Glutamatergic neuron (in vitro differentiated cells): ENCODE data around the gene ZDHHC21. TPM values are rescaled to one million over a fixed set of nuclear protein-coding genes. Genes with fewer than 3 reads are reported as not detected.

Experiments used
- DNase-seq: peaks from one replicate; pipeline ENCODE4 v3.0.0; 2022
- H3K27ac Mint-ChIP-seq: one replicate; pipeline ENCODE4 v1.8.0; 2020; ENCODE audit warnings: mild to moderate bottlenecking, mixed read lengths, inconsistent platforms; ENCODE audit not compliant: unreplicated experiment
- H3K27me3 Mint-ChIP-seq: one replicate; pipeline ENCODE4 v1.8.0; 2020; ENCODE audit warnings: mild to moderate bottlenecking, moderate library complexity, mixed read lengths, inconsistent platforms; ENCODE audit not compliant: unreplicated experiment
- H3K36me3 Mint-ChIP-seq: one replicate; pipeline ENCODE4 v1.8.0; 2020; ENCODE audit warnings: mild to moderate bottlenecking, mixed read lengths, inconsistent platforms; ENCODE audit not compliant: unreplicated experiment
- H3K4me1 Mint-ChIP-seq: one replicate; pipeline ENCODE4 v1.8.0; 2020; ENCODE audit warnings: mild to moderate bottlenecking, low read depth, mixed read lengths, inconsistent platforms; ENCODE audit not compliant: unreplicated experiment
- H3K4me3 Mint-ChIP-seq: one replicate; pipeline ENCODE4 v1.8.0; 2020; ENCODE audit warnings: mild to moderate bottlenecking, mixed read lengths, inconsistent platforms; ENCODE audit not compliant: unreplicated experiment
- H3K9me3 Mint-ChIP-seq: one replicate; pipeline ENCODE4 v1.8.0; 2020; ENCODE audit warnings: mild to moderate bottlenecking, moderate library complexity, mixed read lengths, inconsistent platforms; ENCODE audit not compliant: unreplicated experiment
- total RNA-seq: library from RNA; stranded (reverse); fragmentation: NEBNext Ultra II Directional; extraction: Animal tissue kit (Norgen Biotek cat#: 25700); gene quantifications from one replicate; pipeline ENCODE4 v1.2.1, GENCODE V29; 2021; ENCODE audit not compliant: unreplicated experiment
- TF ChIP-seq, protein P1 (sequence below): fragments of 200-600 bp; sonication (generic); IDR thresholded peaks from one replicate; pipeline ENCODE4 v1.5.0; 2021; ENCODE audit not compliant: partially characterized antibody, unreplicated experiment

The ZDHHC21 gene
- total RNA-seq, 1 donor from 2014 or later: 15.2 TPM

DNA sequence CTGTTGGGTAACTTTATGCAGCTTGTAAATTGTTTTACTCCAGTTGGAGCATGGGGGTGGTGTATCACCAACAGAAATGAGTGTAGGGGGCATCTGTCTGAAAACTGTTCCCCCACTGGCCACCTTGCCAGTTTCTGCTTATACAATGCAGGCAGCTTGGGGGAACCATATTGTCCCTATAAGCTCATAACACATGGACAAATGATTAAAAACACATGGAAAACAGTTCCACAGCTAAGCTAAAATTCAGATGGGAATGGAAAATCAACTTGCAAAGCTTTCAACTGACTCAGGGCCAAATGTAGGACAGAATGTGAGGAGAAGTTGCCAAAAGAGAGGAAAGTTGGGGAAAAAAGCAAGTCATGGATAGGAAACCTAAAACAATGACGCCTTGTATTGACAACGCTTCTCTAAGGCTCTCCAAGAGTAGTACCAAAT, 37.2 kb upstream of the ZDHHC21 start:
- Mint-ChIP-seq H3K4me1 (no peaks in the 10 kb centered on the region), H3K9me3 (no peaks in the 10 kb centered on the region), H3K36me3 (no peaks in the 10 kb centered on the region), H3K27me3 (no peaks in the 10 kb centered on the region), H3K27ac (no peak overlapping the region), H3K4me3 (no peak overlapping the region)
- no peak for DNase-seq
- TF ChIP-seq, protein P1, sequence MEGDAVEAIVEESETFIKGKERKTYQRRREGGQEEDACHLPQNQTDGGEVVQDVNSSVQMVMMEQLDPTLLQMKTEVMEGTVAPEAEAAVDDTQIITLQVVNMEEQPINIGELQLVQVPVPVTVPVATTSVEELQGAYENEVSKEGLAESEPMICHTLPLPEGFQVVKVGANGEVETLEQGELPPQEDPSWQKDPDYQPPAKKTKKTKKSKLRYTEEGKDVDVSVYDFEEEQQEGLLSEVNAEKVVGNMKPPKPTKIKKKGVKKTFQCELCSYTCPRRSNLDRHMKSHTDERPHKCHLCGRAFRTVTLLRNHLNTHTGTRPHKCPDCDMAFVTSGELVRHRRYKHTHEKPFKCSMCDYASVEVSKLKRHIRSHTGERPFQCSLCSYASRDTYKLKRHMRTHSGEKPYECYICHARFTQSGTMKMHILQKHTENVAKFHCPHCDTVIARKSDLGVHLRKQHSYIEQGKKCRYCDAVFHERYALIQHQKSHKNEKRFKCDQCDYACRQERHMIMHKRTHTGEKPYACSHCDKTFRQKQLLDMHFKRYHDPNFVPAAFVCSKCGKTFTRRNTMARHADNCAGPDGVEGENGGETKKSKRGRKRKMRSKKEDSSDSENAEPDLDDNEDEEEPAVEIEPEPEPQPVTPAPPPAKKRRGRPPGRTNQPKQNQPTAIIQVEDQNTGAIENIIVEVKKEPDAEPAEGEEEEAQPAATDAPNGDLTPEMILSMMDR: no peak

DNA sequence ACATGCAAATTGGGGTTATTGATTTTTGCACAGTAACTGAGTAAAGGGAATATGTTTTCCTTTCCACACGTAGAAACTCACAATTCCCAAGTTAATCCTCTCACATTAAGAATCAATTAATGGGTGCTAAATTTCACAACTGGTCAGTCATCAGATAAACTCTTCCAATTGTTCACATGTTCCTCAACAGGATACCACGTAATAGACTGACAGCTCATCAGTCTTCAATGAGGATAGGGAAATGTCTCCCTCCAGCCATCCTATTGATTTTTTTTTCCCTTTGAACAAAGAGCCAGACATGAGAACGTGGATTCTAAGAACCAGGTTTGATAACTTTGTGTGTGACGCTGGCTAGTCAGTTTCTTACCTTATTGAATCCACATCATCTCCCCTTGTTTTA, 30.1 kb upstream of the ZDHHC21 start:
- Mint-ChIP-seq H3K4me1 (peaks cover 25% of the 10 kb centered on the region), H3K9me3 (peaks cover 10% of the 10 kb centered on the region), H3K27ac (peak overlapping the region; percentile 95), H3K36me3 (no peaks in the 10 kb centered on the region), H3K27me3 (peaks cover 2% of the 10 kb centered on the region), H3K4me3 (peak overlapping the region; percentile 73)
- DNase-seq: no peak
- TF ChIP-seq, protein P1: no peak

DNA sequence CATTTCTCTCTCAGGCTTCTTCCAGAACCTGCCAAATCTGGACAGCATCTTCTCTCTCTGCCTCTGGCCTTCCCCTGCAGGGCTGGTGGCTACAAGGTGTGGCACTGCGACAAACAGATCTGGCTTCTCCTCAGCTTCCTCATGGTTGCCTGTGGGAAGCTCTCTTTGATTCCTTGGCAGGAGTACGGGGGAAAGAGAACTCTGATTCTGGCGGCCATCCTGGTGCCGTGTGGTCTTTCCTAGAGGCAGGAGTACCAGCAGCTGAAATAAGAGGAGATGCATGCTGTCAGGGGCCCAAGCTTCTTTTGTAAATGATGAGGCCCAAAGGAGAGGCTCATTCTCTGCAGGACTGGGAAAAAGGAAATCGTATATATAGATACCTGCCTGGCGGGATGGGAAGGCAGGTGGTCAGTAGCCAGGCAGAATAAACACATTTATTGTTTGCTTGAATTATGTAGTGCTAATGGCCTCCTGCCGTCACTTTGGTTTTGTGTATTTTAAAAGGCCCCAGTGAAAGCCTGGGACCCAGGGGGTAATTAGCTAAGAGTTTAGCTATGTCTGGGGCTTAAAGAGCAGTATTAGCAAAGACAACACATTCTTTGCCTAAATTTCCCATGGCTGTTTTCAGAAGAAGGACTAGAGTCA, 29.3 kb upstream of the ZDHHC21 start, which contains the start of gene CER1:
Gene CER1, minus strand, starts transcription at position 343 of the 645 bp plus-strand sequence. Its CDS starts 61 bp downstream, at position 282.
- peaks cover 25% of the 10 kb centered on the region for H3K4me1 Mint-ChIP-seq
- peaks cover 10% of the 10 kb centered on the region for H3K9me3 Mint-ChIP-seq
- peak within 1 kb of the TSS; percentile 73 for H3K4me3 Mint-ChIP-seq
- no peak for DNase-seq
- peaks cover 2% of the 10 kb centered on the region for H3K27me3 Mint-ChIP-seq
- H3K27ac Mint-ChIP-seq: peak within 1 kb of the TSS; percentile 95
- TF ChIP-seq, protein P1: no peak
- H3K36me3 Mint-ChIP-seq: no peaks in the 10 kb centered on the region

DNA sequence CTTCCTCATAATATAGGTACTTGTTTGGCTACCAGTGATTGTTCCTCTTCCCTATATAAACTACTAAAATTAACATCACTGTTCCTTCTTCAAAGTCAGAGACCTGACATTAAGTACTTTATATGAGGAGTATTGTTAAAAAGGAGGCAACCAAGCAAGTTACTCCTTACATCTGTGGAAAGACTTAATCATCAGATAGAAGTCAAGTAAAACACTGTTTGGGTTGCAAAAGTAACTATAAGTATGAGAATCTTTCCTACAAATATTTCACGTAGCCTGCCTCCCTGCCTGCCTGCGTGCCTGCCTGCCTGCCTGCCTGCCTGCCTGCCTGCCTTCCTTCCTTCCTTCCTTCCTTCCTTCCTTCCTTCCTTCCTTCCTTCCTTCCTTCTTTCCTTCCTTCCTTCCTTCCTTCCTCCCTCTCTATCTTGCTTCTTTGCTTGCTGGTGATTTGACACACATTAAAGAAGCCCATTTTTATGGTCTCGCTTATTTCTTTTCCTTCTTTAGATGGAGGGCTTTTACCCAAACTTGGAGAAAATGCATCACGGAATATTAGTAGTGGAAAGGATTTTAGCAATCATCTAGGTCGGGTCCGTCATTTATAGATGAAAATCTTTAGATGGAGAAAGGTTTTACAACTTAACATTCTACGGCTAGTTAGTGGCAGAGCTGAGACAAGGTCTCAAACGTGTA, 26.1 kb upstream of the ZDHHC21 start:
- DNase-seq: no peak
- no peaks in the 10 kb centered on the region for H3K36me3 Mint-ChIP-seq
- H3K27ac Mint-ChIP-seq: no peak overlapping the region
- H3K9me3 Mint-ChIP-seq: peaks cover 10% of the 10 kb centered on the region
- peaks cover 2% of the 10 kb centered on the region for H3K27me3 Mint-ChIP-seq
- peaks cover 23% of the 10 kb centered on the region for H3K4me1 Mint-ChIP-seq
- H3K4me3 Mint-ChIP-seq: no peak overlapping the region
- TF ChIP-seq, protein P1: no peak

DNA sequence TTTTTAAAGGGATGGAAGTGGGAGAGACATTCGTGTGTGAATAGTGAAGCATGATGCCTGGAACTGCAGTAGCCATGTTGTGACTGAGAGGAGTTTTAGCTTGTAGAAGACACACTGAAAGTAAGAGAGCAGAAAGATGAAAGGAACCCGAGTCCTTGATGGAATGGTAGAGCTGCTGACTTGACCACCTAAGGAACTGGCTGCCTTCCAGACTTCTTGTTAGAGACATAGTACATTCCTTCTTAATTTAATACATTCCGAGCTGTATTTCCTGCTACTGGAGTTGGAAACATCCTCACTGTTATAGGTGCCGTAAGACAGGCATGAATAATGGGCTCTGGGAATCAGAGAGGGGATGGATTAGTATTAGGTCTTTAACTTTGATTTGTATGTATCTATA, 21.9 kb upstream of the ZDHHC21 start:
- H3K4me1 Mint-ChIP-seq: no peaks in the 10 kb centered on the region
- DNase-seq: no peak
- no peak overlapping the region for H3K27ac Mint-ChIP-seq
- no peak overlapping the region for H3K4me3 Mint-ChIP-seq
- TF ChIP-seq, protein P1: no peak
- no peaks in the 10 kb centered on the region for H3K9me3 Mint-ChIP-seq
- no peaks in the 10 kb centered on the region for H3K27me3 Mint-ChIP-seq
- H3K36me3 Mint-ChIP-seq: no peaks in the 10 kb centered on the region
